A549 (cell line): Measurements from ENCODE around the gene BEAN1.

Experiments used
- BHLHE40 ChIP-seq: IDR thresholded peaks from 2 replicates; pipeline ENCODE4 v1.6.1; 2012; ENCODE audit warnings: low read depth, low read length, inconsistent platforms
- CEBPB ChIP-seq, 2 experiments: fragments of >200 bp in 1 of 2; sonication (Bioruptor Twin) in 1 of 2; formaldehyde crosslinking in 1 of 2; IDR thresholded peaks; 2 replicates each; pipeline ENCODE4 v1.6.1; 2012 to 2016
- EHMT2 ChIP-seq: fragments of 200-600 bp; sonication (generic); IDR thresholded peaks from 2 replicates; pipeline ENCODE4 v1.6.1; 2016; ENCODE audit warnings: antibody characterized with exemption, low read depth, mild to moderate bottlenecking, moderate library complexity
- EP300 ChIP-seq, 2 experiments: fragments of >200 bp; sonication (Bioruptor Twin); formaldehyde crosslinking; IDR thresholded peaks; 2 replicates in 1 of 2; 3 replicates in 1 of 2; pipeline ENCODE4 v1.6.1; 2016 to 2017
- FOSL2 ChIP-seq, 2 experiments: fragments of 450-650 bp in 1 of 2; fragments of >200 bp in 1 of 2; sonication (Bioruptor Twin) in 1 of 2; formaldehyde crosslinking; IDR thresholded peaks; 2 replicates each; pipeline versions ENCODE4 v1.5.0 to v1.6.1; 2016 to 2020; ENCODE audit warnings: mild to moderate bottlenecking in 1 of 2, moderate library complexity in 1 of 2
- NR3C1 ChIP-seq: fragments of >200 bp; sonication (Bioruptor Twin); formaldehyde crosslinking; IDR thresholded peaks from 3 replicates; pipeline ENCODE4 v1.6.1; 2017
- POLR2A ChIP-seq: IDR thresholded peaks from 2 replicates; pipeline ENCODE4 v1.6.1; 2012; ENCODE audit warnings: mild to moderate bottlenecking, low read length
- RAD21 ChIP-seq, 2 experiments: fragments of >200 bp in 1 of 2; sonication (Bioruptor Twin) in 1 of 2; formaldehyde crosslinking in 1 of 2; IDR thresholded peaks in 1 of 2; conservative IDR thresholded peaks in 1 of 2; 2 replicates in 1 of 2; 3 replicates in 1 of 2; pipeline ENCODE4 v1.6.1; 2012 to 2018; ENCODE audit warnings: inconsistent platforms in 1 of 2
- RCOR1 ChIP-seq: fragments of 150-350 bp; IDR thresholded peaks from 2 replicates; pipeline ENCODE4 v1.6.1; 2014; ENCODE audit warnings: antibody characterized with exemption, low read length, low read depth
- RFX5 ChIP-seq: fragments of 450-650 bp; IDR thresholded peaks from 2 replicates; pipeline ENCODE4 v1.7.1; 2014; ENCODE audit warnings: antibody characterized with exemption, mild to moderate bottlenecking, moderate library complexity
- TF ChIP-seq, protein P1 (sequence below): fragments of 200-600 bp; sonication (generic); IDR thresholded peaks from 2 replicates; pipeline ENCODE4 v1.6.1; 2016; ENCODE audit warnings: antibody characterized with exemption, mild to moderate bottlenecking, moderate library complexity
- TF ChIP-seq, protein P2 (sequence below): IDR thresholded peaks from 2 replicates; pipeline ENCODE4 v1.6.1; 2012
- TF ChIP-seq, protein P3 (sequence below): fragments of >200 bp; sonication (Bioruptor Twin); formaldehyde crosslinking; IDR thresholded peaks from 3 replicates; pipeline ENCODE4 v1.5.1; 2016
- TF ChIP-seq, protein P4 (sequence below): fragments of 250-450 bp; sonication (Bioruptor Pico); IDR thresholded peaks from 2 replicates; pipeline ENCODE4 v1.5.0; 2020; ENCODE audit warnings: low read depth, mild to moderate bottlenecking, moderate library complexity

DNA sequence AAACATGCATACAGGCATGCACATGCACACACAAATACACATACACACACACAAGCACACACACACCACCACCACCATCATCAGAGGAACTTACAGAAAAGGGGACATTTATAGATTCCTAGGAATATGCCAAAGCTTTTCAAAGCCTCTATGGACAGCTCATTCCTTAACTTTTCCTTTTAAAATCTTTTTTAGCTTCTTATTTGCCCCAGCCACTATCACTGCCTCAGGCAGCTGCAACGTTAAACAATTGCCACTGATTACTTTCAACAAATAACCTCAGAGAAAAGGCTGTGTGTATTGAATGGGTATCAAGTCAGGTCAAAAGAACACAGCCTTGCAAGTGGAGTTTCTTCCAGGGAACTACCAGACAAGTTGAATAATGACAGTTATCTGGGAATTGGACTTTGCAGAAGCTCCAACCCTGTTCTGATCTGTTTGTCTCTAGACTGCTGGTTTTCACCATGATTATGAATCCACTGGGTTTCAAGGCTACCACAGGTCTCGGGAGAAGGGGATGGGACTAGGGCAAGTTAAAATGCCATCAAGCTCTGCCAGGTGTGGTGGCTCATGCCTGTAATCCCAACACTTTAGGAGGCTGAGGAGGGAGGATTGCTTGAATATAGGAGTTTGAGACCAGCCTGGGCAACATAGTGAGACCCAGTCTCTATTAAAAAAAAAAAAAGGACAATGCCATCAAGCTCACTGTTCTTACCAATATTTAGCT, 21.9 kb upstream of the BEAN1 start:
- TF ChIP-seq, protein P1, sequence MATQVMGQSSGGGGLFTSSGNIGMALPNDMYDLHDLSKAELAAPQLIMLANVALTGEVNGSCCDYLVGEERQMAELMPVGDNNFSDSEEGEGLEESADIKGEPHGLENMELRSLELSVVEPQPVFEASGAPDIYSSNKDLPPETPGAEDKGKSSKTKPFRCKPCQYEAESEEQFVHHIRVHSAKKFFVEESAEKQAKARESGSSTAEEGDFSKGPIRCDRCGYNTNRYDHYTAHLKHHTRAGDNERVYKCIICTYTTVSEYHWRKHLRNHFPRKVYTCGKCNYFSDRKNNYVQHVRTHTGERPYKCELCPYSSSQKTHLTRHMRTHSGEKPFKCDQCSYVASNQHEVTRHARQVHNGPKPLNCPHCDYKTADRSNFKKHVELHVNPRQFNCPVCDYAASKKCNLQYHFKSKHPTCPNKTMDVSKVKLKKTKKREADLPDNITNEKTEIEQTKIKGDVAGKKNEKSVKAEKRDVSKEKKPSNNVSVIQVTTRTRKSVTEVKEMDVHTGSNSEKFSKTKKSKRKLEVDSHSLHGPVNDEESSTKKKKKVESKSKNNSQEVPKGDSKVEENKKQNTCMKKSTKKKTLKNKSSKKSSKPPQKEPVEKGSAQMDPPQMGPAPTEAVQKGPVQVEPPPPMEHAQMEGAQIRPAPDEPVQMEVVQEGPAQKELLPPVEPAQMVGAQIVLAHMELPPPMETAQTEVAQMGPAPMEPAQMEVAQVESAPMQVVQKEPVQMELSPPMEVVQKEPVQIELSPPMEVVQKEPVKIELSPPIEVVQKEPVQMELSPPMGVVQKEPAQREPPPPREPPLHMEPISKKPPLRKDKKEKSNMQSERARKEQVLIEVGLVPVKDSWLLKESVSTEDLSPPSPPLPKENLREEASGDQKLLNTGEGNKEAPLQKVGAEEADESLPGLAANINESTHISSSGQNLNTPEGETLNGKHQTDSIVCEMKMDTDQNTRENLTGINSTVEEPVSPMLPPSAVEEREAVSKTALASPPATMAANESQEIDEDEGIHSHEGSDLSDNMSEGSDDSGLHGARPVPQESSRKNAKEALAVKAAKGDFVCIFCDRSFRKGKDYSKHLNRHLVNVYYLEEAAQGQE, result no peak
- TF ChIP-seq CEBPB (IDR thresholded peaks at IDR 0.05), result no peak
- TF ChIP-seq, protein P2, sequence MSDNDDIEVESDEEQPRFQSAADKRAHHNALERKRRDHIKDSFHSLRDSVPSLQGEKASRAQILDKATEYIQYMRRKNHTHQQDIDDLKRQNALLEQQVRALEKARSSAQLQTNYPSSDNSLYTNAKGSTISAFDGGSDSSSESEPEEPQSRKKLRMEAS, result no peak
- no peak for TF ChIP-seq NR3C1
- TF ChIP-seq EHMT2, result no peak
- TF ChIP-seq POLR2A, result no peak
- TF ChIP-seq, protein P3, sequence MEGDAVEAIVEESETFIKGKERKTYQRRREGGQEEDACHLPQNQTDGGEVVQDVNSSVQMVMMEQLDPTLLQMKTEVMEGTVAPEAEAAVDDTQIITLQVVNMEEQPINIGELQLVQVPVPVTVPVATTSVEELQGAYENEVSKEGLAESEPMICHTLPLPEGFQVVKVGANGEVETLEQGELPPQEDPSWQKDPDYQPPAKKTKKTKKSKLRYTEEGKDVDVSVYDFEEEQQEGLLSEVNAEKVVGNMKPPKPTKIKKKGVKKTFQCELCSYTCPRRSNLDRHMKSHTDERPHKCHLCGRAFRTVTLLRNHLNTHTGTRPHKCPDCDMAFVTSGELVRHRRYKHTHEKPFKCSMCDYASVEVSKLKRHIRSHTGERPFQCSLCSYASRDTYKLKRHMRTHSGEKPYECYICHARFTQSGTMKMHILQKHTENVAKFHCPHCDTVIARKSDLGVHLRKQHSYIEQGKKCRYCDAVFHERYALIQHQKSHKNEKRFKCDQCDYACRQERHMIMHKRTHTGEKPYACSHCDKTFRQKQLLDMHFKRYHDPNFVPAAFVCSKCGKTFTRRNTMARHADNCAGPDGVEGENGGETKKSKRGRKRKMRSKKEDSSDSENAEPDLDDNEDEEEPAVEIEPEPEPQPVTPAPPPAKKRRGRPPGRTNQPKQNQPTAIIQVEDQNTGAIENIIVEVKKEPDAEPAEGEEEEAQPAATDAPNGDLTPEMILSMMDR, result no peak
- no peak for TF ChIP-seq RFX5
- TF ChIP-seq RCOR1, result no peak
- TF ChIP-seq, protein P4, sequence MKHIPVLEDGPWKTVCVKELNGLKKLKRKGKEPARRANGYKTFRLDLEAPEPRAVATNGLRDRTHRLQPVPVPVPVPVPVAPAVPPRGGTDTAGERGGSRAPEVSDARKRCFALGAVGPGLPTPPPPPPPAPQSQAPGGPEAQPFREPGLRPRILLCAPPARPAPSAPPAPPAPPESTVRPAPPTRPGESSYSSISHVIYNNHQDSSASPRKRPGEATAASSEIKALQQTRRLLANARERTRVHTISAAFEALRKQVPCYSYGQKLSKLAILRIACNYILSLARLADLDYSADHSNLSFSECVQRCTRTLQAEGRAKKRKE (CRISPR knock-in tag), result no peak
- no peak for TF ChIP-seq BHLHE40
- TF ChIP-seq FOSL2 (IDR thresholded peaks at IDR 0.05), result no peak
- no peak for TF ChIP-seq FOSL2 (CRISPR knock-in tag; IDR thresholded peaks at IDR 0.05)
- TF ChIP-seq RAD21 (conservative IDR thresholded peaks at IDR 0.05 in 1 of 2, IDR thresholded peaks at IDR 0.05 in 1 of 2), result no peak
- TF ChIP-seq EP300 (IDR thresholded peaks at IDR 0.05), result no peak
